ENCODE results near the gene KCTD8.

GRCh38 chr4:44160776-44161367 is 287.7 kb downstream of the KCTD8 start:
- TF ChIP-seq POLR2A (IDR thresholded peaks at IDR 0.05) (no peak), CTCF (IDR thresholded peaks at IDR 0.05) (no peak)

Measured in right lobe of liver (tissue), 4 donors.